LNCaP clone FGC (cell line): ENCODE measurements around the gene ASPG.

Experiments used
- DNase-seq: peaks from one replicate; pipeline ENCODE4 v3.0.0-alpha.2; 2011; ENCODE audit warnings: low read depth
- H3K4me3 ChIP-seq: 2 replicates; pipeline ENCODE4 v1.5.1; 2011; ENCODE audit warnings: mild to moderate bottlenecking, low read depth, low read length, control low read depth
- CTCF ChIP-seq: IDR thresholded peaks from 2 replicates; pipeline ENCODE4 v1.5.1; 2012; ENCODE audit warnings: mild to moderate bottlenecking; ENCODE audit not compliant: control insufficient read depth, insufficient read depth; ENCODE audit errors: extremely low read depth

The ASPG gene

GRCh38 chr14:104087981-104088850, 2.7 kb downstream of the ASPG start:
- no peak overlapping the region for H3K4me3 ChIP-seq
- TF ChIP-seq CTCF, result no peak

GRCh38 chr14:104090071-104090748, 4.7 kb downstream of the ASPG start:
- no peak for DNase-seq
- no peak overlapping the region for H3K4me3 ChIP-seq
- no peak for TF ChIP-seq CTCF

More at GRCh38 chr14:104087981-104088850, 2.7 kb downstream of the ASPG start:
- no peak for DNase-seq

- H3K4me3 ChIP-seq, result no peak overlapping the region
- no peak for TF ChIP-seq CTCF
- no peak for DNase-seq
Observed at GRCh38 chr14:104091061-104091926, 5.8 kb downstream of the ASPG start.

- TF ChIP-seq CTCF, result no peak
- H3K4me3 ChIP-seq, result no peak overlapping the region
- DNase-seq, result no peak
Observed at GRCh38 chr14:104091927-104092771, 6.6 kb downstream of the ASPG start.

GRCh38 chr14:104092931-104093365, 7.4 kb downstream of the ASPG start:
- H3K4me3 ChIP-seq, result no peak overlapping the region
- DNase-seq, result no peak
- TF ChIP-seq CTCF, result no peak

DNA sequence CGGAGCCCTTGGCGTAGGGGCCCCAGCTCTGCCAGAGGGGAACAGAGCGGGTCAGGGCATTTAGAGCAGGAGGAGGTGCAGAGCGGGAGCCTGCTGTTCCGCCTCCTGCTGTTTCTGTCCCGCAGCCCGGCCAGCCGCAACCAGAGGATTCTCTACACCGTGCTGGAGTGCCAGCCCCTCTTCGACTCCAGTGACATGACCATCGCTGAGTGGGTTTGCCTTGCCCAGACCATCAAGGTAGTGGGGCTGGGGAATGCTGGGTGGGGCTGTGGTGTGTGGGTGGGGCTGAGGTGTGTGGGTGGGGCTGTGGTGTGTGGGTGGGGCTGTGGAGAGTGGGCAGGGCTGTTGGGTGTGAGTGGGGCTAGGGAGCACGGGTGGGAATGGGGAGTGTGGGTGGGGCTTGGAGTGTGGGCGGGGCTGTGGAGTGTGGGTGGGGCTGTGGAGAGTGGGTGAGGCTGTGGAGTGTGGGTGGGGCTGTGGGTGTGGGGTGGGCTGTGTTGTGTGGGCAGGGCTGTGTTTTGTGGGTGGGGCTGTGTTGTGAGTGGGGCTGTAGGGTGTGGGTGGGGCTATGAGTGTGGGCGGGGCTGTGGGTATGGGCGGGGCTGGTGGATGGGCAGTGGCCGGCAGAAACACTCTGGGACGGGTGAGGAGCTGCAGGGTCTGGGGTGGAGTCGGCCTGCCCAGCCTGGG, 8.0 kb downstream of the ASPG start:
- no peak for DNase-seq
- H3K4me3 ChIP-seq, result no peak overlapping the region
- TF ChIP-seq CTCF, result no peak
